HG03571 (cell line): Measurements from ENCODE around the gene FEZ2.
A peak's percentile ranks its signal among the peaks of the same experiment; 100 is the strongest.
"Not testable (repeated sequence)": the region's sequence is repeated elsewhere in the genome, so short reads cannot be mapped to it uniquely, and the experiment has no call there.

ENCODE experiments used
- ATAC-seq: cut with Tn5 transposase; IDR thresholded peaks from one replicate; pipeline ENCODE4 v1.9.1; 2021; ENCODE audit not compliant: unreplicated experiment

Gene FEZ2, protein sequence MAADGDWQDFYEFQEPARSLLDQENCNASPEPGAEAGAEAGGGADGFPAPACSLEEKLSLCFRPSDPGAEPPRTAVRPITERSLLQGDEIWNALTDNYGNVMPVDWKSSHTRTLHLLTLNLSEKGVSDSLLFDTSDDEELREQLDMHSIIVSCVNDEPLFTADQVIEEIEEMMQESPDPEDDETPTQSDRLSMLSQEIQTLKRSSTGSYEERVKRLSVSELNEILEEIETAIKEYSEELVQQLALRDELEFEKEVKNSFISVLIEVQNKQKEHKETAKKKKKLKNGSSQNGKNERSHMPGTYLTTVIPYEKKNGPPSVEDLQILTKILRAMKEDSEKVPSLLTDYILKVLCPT

DNA sequence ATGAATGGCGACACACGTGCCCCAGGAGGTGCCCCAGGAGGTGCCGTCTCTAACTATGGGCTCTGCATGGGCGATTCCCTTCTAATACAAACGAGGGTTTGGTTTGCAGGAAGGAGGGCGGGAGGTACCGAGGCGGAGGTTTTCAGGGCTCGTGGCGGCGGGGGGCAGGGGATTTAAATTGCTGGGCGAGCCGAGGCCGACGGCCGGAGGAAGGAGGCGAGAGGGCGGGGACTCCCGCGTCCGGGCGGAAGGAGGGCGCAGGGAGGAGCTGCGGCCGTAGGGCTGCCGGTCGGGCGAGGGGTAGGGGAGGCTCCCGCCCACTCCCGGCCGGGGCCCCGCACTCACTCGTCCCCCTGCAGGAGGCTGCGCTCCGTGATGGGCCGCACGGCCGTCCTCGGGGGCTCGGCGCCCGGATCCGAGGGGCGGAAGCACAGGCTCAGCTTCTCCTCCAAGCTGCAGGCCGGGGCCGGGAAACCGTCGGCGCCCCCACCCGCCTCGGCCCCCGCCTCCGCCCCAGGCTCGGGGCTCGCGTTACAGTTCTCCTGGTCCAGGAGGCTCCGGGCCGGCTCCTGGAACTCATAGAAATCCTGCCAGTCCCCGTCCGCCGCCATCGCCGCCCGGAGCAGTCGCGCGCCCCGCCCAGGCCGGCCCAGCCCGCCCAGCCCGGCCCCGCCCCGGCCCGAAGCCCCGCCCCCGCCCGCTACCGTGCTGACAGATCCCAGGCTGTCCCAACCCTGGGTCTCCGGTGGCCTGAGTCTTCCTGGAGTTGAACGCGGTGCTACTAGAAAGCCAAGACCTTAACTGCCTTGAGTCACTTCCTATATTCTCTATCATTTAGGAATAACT, at the start of gene FEZ2:
TSS of gene FEZ2 (minus strand) at position 637 of the 846 bp plus-strand sequence. CDS start at position 611, 26 bp downstream.
- ATAC-seq, result peak; percentile 100

DNA sequence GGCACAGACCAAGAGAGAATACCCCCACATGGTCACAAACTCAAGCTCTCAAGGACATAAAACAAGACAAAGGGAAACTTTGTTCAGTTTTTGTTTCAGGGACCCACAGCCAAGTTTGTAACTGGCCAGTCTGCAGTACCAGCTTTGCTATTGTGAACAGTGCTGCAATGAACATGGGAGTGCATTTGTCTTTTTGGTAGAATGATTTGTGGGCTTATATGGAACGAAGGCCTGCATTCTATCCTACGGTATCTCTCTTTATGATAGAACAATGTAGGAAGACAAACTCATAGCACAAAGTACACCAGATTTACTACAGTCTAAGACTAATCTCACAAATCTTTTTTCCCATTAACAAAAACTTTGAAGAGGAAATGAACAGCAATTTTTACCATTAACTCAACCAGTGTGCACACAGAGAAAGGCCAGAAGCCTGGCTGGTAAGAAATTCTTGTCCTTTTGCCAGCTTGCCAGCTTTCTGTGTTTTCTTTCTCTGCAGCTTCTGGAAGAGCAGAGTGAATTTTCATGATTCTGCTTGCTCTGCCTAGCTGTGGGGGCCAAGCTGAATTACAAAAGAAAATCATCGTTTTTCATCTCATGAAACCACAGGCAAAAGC, 37.1 kb upstream of the FEZ2 start:
- no peak for ATAC-seq

DNA sequence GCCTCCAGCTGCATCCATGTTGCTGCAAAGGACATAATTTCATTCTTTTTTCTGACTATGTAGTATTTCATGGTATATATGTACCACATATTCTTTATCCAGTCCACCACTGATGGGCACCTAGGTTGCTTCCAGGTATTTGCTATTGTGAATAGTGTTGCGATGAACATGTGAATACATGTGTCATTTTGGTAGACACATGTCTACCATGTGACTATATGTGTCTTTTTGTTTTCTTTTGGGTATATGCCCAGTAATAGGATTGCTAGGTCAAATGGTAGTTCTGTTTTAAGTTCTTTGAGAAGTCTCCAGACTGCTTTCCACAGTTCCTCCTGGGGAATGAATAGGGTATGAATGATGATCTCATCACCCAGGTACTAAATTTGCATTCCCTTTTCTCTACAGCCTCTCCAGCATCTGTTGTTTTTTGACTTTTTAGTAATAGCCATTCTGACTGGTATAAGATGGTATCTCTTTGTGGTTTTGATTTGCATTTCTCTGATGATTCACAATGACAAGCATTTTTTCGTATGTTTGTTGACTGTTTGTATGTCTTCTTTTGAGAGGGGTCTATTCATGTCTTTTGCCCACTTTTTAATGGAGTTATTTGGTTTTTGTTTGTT, 35.6 kb upstream of the FEZ2 start:
- ATAC-seq, result no peak

DNA sequence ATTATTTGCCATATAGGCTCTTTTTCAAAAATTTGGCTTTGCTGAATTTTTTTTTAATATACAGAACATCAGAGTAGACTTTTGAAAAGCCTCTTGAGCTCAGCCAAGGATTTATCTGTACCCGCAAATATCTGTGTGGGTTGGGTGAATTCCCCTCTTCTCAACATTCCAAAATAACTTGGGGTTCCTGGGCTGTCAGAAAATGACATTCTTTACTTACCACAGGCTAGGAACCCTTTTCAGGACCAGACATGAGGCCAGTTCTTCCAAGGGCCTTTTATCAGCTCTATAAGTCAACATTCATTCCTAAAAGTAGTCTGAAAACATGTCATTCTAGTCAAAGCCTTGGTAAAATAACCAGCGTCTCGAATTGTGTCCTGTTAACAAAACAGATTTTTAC, 28.8 kb upstream of the FEZ2 start:
- ATAC-seq, result no peak

DNA sequence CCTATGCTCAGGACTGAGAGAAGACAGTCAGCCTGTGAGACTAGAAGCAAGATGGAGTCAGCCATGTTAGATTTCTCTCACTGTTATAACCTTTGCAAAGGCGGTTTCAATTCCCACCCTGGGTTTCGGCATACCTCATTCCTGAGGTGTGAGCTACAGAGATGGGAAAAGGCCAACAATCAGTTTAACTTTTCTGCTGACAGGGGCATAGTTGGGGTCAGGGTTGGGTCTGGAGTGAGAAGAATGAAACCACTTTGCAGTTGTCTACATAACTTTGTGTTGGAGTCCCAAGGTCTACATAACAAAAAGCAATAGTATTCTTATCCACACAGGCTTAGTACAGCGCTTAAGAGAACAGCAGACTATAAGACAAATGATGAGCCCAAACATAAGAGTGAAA, 28.1 kb upstream of the FEZ2 start:
- ATAC-seq, result no peak

DNA sequence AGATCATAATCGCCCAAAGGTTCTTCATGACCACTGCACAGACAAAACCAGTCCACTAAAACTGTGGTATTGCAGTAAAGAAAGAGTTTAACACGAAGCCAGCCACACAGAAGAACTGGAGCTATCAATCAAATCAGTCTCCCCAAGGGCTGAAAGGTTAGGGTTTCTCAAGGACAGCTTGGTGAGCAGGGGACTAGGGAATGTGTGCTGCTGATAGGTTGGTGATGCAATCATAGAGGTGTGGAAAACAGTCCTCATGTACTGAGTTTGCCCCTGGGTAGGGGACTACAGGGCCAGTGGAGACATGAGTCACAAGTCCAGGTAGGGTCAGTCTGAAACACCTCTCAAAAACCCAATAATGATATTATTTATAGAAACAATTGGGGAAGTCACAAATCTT, 27.3 kb upstream of the FEZ2 start:
- no peak for ATAC-seq

DNA sequence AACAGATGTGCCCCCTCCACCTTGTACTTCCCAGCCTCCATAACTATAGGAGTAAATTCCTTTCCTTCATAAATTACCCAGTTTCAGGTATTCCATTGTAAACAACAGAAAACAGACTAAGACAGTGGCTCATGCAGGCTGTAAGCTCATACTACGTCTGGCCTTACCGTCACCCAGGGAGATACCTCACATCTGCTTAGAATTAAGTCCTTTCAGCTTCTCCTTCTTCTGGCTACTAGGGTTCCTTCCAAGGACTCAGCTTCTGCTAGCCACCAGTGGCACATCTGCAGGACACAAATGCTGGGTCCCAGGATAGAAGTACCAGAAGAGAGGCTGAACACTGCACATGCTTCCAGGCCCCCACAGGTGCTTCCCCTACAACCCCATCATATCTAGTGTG, 22.4 kb upstream of the FEZ2 start:
- ATAC-seq, result no peak

DNA sequence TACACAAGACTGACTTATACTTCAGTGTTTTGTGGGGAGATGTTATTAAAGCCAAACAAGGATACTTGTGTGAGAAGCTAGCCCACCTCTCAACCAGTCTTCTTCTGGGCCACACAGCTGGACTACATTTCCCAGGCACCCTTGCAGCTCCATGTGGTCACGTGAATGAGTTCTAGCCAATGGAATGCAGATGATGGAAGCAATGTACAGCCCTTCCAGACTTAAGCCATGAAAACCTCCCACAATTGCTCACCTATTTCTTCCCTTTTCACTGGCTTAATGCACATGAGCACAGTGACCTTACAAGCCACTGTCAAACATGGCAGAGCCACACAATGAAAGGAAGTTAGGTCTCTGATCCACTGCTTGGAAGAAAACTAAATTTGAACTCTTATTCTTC, 20.4 kb upstream of the FEZ2 start:
- peak; percentile 96 for ATAC-seq

DNA sequence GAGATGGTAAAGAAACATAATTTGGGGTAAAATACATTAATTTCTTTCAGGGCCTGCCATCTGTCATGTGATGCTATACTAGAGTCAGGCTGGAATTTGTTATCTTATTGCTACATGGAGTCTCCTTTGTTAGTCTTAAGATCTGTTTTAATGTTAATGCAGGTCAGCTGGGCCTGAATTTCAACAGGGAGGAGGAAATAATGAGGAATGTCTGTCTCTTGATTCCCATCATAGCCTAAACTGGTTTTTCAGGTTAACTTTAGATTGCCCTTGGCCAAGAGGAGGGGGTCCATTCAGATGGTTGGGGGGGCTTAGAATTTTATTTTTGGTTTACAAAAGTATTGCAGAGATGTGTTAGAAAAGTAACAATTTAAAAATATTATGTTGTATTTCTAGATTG, 19.0 kb upstream of the FEZ2 start:
- ATAC-seq, result no peak

DNA sequence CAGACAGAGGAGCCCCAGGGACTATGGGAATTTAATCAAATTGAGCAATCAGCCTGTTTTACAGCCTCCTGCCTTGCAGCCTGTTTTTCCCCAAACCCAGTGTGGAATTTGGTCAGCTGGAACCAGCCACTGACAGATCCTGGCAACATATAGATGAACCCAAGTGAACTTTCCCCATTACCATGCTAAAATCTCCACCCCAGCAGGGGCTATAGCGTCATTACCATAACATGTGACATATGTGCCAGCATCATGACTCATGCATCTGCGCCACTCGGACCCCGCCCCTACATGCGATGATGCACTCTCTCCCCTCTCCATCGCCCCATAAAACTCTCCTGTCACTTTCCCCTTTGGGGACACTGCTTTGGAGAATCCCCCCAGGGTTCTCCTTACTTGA, 17.3 kb upstream of the FEZ2 start:
- ATAC-seq, result no peak

DNA sequence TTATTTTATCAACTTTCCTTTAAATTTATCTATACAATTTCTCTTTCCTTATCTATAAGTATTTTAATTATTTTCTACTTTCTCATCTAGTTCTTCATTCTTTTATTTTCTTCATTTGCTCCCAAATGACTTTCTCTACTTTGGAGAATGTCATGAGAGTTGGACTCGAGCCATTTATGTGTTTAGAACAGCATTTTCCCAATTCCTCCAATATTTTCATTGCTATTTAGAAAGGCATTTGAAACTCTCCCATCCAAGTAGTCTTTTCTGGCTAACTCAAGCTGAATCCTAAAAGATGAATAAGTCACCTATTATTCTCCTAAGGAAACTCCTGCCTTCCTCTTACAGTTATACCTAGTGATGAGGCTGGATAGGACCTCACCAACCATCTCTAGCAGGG, 15.8 kb upstream of the FEZ2 start:
- ATAC-seq, result no peak

DNA sequence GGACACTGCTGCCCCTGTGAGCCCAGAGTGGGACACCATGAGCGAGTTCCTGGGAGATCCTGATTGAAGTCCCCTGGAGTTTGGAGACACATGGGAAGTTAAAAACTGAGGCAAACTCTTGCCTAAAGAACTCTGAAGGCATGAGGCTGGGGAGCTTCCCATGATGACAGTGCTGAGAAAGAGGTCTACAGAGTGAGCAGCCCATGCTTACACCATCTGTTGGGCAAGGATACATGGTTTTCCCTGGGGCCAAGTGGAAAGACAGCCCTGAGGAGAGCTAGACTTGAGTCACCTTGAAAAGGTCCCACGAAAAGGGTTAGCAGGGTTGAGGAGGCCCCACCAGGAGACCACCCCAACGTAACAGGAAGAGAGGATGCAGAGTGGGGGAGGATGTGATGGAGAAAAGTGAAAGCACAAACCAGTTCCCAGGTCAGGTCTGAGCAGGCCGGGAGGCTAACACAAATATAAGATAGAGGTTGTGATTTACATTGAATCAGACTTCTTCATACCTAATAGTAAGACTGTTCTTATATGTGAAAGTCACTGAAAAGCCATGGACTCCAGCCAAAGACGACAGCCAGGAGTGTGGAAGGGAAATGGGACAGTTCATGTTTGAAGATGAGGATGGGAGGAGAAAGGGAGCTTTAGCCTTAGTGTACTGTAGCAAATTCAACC, 13.5 kb upstream of the FEZ2 start:
- no peak for ATAC-seq

DNA sequence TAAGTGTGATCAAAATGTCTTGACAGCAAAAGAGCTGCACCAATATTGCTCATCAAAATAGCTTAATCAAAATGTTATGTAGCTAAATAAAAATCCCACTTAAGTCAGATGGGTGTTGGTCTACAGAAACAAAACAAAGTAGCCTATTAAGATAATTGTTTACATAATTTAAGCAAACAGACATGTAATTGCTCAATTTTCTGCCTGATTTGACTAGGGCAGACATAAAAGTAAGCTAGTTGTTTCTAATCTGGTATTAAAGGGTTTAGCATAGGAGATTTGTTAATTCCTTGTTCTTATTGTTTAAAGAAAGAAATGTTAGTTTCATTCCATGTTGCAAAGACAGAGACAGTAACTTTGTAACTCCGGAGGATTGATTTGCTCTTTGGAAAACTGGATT, 11.5 kb upstream of the FEZ2 start:
- ATAC-seq, result no peak

DNA sequence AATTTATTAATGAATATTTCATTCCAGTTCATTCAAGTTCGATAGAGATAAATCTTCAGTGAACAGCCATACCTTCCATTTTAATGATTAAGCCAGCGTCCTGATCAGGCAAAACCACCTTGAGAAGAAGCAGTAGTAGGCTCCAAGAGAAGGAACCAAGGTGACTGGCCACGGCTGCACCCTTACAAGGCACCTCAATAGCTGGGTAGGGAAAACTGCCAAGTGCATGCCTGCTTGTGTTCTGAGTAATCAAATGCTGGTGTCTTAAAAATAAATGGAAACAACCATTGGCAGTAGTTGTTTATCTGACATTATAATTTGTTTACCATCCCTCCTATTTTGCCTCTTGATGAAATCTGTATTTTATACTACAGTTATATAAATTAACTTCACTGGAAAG, 10.0 kb upstream of the FEZ2 start:
- ATAC-seq, result no peak

DNA sequence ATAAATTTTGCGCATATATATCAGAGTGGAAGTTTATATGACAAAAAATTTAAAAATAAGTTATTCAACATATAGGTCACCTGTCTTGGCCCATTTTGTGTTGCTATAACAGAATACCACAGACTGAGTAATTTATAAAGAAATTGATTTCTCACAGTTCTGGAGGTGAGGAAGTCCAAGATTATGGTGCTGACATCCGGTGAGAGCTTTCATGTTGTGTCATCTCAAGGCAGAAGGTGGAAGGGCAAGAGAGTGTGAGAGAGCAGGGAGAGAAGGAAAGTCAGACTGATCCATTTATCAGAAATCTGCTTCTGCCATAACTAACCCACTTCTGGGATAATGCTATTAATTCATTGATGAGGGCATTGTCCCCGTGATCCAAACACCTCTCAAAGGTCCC, 9.0 kb upstream of the FEZ2 start:
- ATAC-seq, result no peak

DNA sequence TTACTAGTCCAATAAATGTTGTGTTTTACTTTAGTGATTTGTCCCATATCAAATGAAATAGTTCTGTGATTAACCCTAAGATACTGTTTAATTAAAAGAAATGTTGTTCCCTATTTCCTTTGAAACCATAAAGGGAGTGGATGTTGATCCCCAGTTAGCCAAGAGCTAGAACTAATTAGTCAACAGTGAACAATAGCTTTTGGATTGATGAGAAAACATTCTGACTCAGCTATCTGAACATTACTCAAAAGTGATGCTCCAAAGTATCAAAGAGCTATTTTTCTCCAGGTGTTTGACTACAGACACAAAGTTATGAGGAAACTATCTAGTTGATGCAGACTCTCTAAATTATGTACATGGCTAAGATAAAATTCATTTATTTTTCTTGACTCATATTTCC, 7.3 kb upstream of the FEZ2 start:
- no peak for ATAC-seq

DNA sequence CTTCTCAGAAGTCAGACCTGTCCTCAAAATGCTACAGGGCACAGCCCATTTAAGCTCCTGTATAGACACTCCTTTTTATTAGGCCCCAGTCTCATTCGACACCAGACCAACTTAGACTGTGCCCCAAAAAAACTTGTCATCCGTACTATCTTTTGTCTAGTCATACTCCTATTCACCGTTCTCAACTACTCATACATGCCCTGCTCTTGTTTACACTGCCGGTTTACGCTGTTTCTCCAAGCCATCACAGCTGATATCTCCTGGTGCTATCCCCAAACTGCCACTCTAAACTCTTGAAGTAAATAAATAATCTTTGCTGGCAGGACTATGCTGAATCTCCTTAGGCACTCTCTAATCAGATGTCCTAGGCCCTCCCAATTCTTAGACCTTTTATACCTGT, 5.7 kb upstream of the FEZ2 start:
- ATAC-seq, result not testable (repeated sequence)

DNA sequence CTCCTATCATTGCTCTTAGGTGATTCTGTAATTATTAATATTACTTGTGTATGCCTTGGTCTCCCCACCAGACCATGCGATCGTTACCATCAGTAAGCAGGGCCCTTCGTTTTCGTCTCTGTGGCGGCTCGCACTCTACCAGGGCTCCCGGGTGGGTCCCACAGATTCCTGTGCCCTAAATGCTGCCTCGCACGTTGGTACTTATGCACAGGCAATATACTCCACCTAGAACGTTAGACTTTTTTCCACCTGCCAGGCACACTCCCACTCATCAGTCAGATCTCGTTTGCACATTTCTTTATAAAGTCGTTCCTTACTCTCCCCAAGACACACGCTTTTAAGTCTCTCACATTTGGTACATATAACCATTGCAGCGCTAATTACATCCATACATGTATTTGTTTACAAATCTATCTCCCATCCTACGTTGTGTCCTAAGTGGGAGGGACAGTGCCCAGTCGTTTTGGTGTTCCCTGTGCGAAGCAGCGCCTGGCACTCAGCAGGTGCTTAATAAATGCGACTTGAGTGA, 901 bp downstream of the FEZ2 start:
- ATAC-seq, result no peak

DNA sequence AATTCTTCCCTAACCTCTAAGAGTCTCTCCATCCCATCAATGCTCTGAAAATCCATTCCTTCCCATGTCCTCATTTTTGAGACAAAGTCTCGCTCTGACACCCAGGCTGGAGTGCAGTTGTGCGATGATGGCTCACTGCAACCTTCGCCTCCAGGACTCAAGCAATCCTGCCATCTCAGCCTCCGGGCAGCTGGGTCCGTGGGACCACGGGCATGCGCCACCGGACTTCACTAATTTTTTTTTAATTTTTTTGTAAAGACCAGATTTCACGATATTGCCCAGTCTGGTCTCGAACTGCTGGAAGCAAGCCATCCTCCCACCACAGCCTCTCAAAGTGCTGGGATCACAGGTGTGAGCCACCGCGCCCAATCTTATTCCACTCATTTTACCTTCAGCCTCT, 1.6 kb downstream of the FEZ2 start:
- ATAC-seq, result no peak

DNA sequence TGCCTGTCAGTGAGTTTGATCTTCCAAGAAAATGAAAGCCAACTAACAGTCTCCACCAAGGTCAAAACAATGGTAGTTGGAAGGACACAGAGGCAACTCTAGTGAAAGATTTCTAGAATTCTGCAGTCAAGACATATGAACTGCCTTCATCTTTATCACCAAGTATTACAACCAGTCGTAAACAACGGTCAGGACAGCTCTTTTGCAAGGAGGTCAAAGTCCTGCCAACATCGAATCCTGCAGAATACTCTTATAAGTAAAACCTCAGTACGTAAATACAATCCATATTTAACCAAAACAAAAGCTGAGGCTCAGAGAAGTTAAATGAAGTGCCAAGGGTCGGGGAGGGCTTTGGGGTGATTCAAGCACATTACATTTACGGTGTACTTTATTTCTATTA, 3.1 kb downstream of the FEZ2 start:
- no peak for ATAC-seq

DNA sequence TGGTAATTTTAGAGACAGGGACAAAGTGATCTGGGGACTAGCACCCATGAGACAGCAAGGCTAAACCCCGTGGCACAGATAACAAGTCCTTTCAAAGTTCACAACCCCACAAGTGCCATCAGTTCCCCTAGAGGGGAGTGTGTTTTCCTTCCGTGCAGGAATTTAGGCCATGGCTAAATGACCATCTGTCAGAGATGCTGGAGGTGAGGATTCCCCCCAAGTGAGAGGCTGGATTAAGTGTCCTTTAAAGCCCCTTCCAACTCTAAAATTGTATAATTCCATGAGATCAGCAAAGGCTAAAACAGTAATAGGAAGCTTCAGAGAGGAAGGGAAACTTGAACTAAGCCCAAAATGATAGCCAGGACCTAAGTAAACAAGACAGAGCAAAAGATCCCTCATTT, 8.7 kb downstream of the FEZ2 start:
- ATAC-seq, result no peak
